Transverse colon (tissue), 4 donors: ENCODE data around the gene HNRNPF. TPM values are rescaled to one million over a fixed set of nuclear protein-coding genes. Genes with fewer than 3 reads are reported as not detected.

ENCODE experiments used
- DNase-seq: peaks from one replicate; pipeline ENCODE4 v3.0.0-alpha.2; 2019
- H3K27ac ChIP-seq, 4 donors: fragments of 200-600 bp; sonication (generic); 2 replicates each; pipeline ENCODE4 v1.5.1; 2016 to 2018; ENCODE audit warnings: inconsistent platforms in 4 of 4
- H3K27me3 ChIP-seq: fragments of 200-600 bp; sonication (generic); 2 replicates; pipeline ENCODE4 v1.5.1; 2017; ENCODE audit warnings: inconsistent platforms
- H3K36me3 ChIP-seq, 4 donors: fragments of 200-600 bp; sonication (generic); 2 replicates each; pipeline ENCODE4 v1.5.1; 2017 to 2019; ENCODE audit warnings: inconsistent platforms in 4 of 4
- H3K4me1 ChIP-seq, 4 donors: fragments of 200-600 bp; sonication (generic); 2 replicates each; pipeline ENCODE4 v1.5.1; 2017 to 2020; ENCODE audit warnings: inconsistent platforms in 4 of 4
- H3K4me3 ChIP-seq, 4 donors: fragments of 200-600 bp; sonication (generic); 1 replicate in 1 of 4; 2 replicates in 3 of 4; pipeline versions ENCODE4 v1.5.1 to v1.6.1; 2017 to 2019; ENCODE audit warnings: inconsistent platforms in 4 of 4
- H3K9me3 ChIP-seq, 2 donors: fragments of 200-600 bp; sonication (generic); 2 replicates each; pipeline ENCODE4 v1.5.1; 2017 to 2019; ENCODE audit warnings: inconsistent platforms in 2 of 2
- EP300 ChIP-seq: sonication (generic); formaldehyde crosslinking; IDR thresholded peaks from one replicate; pipeline ENCODE4 v1.6.1; 2017; ENCODE audit warnings: antibody characterized with exemption, low read depth
- POLR2A ChIP-seq: fragments of 450-650 bp; IDR thresholded peaks from one replicate; pipeline ENCODE4 v1.6.1; 2016; ENCODE audit warnings: antibody characterized with exemption, mild to moderate bottlenecking, moderate library complexity
- POLR2AphosphoS5 ChIP-seq, 3 donors: sonication (generic); formaldehyde crosslinking; IDR thresholded peaks; one replicate each; pipeline ENCODE4 v1.6.1; 2016; ENCODE audit warnings: antibody characterized with exemption in 3 of 3
- WGBS, 2 donors: methylation state at CpG; one replicate each; pipeline ENCODE4 v1.1.5; 2018; ENCODE audit warnings: low coverage in 1 of 2; 5-methylcytosine and 5-hydroxymethylcytosine counted together
- in situ Hi-C, 4 donors: fragments of 200-750 bp; cut with MboI; loops; one replicate each; pipeline versions ENCODE4 v1.15.0 to v1.15.1; 2017; ENCODE audit warnings: low sequenced_read_pairs in 3 of 4, low pct_ligation_motif_present in 1 of 4, low pct_unique_long_range_greater_than_20kb in 1 of 4
- intact Hi-C: fragments of 100-400 bp; cut with DNase I; formaldehyde crosslinking; loops from one replicate; pipeline ENCODE4 v1.15.1; 2023; ENCODE audit warnings: low total_unique reads
- total RNA-seq, 4 donors: library from RNA; depleted of rRNA; stranded (reverse); fragments of >200 nt; gene quantifications; one replicate each; pipeline ENCODE4 v1.1.0, GENCODE V29; 2016
- TF ChIP-seq, protein P1 (sequence below), 5 experiments: fragments of 200-600 bp in 3 of 5; fragments of 450-650 bp in 2 of 5; sonication (generic) in 3 of 5; IDR thresholded peaks; 1 replicate in 2 of 5; 2 replicates in 3 of 5; pipeline ENCODE4 v1.5.1; 2016 to 2017; ENCODE audit warnings: antibody characterized with exemption in 5 of 5, inconsistent platforms in 3 of 5, mild to moderate bottlenecking in 2 of 5, moderate library complexity in 1 of 5

Gene HNRNPF
- total RNA-seq, 4 donors from 2014 or later, result 127 to 171 (median 155) TPM

DNA sequence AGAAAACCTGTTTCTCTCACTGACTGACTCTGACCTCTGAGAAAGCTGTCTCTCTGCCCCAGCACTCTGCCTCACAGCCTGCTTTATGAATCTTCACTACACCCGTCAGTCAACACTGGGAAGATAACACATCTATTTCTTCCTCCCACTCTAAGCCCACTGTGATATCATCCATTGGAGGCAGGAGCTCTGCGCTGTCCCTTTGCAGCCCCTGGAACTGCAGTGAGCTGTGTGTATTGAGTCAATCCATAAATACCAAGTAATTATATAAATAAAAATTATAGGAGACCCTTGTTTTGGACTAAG lies 54.7 kb downstream of the HNRNPF start:
- no peak for DNase-seq
- WGBS, 2 donors, result 66 to 80% methylated on average over 1 to 2 of the region's 2 CpGs

DNA sequence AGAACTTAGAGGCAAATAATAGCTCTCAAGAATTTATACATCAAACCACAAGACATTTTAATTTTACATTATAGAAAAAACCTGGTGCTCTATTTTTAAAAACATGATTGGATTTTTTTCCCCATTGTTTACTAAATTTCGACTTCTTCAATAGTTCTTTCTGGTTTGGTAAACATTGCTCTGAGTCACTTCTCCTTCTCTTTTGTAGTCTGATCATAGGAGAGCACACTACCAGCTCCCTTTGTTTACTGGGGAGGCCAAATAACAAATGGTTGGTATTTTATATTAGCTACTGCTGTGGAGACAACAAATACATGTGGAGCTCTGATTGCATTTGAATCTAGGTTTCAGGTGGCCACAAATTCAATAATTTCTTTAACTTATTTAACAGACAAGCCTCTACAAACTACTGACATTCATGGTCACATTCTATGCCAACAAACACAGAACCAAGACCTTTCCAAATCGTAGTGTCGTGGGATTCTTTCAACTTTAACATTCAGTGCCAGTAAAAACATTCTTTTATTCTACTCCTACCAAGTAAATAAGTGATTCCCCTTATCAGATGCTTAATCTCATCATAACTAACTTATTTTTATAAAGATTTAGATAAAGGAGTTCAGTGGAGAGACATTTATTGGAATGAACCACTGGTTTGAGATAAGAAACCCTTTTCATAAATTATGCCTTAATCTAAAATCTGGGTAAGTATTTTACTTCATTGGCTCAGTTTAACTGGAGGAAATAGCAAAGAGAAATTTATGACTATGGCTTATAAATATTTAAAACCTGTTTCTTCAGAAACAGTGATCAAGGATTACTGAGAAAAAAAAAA lies 55.3 kb downstream of the HNRNPF start:
- peaks cover 6% of the 10 kb centered on the region for H3K27me3 ChIP-seq
- no peak for TF ChIP-seq POLR2AphosphoS5 (IDR thresholded peaks at IDR 0.05)
- no peak for TF ChIP-seq EP300
- TF ChIP-seq, protein P1, sequence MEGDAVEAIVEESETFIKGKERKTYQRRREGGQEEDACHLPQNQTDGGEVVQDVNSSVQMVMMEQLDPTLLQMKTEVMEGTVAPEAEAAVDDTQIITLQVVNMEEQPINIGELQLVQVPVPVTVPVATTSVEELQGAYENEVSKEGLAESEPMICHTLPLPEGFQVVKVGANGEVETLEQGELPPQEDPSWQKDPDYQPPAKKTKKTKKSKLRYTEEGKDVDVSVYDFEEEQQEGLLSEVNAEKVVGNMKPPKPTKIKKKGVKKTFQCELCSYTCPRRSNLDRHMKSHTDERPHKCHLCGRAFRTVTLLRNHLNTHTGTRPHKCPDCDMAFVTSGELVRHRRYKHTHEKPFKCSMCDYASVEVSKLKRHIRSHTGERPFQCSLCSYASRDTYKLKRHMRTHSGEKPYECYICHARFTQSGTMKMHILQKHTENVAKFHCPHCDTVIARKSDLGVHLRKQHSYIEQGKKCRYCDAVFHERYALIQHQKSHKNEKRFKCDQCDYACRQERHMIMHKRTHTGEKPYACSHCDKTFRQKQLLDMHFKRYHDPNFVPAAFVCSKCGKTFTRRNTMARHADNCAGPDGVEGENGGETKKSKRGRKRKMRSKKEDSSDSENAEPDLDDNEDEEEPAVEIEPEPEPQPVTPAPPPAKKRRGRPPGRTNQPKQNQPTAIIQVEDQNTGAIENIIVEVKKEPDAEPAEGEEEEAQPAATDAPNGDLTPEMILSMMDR (IDR thresholded peaks at IDR 0.05), result no peak
- TF ChIP-seq POLR2A, result no peak
- no peak overlapping the region for H3K4me3 ChIP-seq
- H3K27ac ChIP-seq, result no peak overlapping the region
- intact Hi-C loops, result no loop called here
- H3K9me3 ChIP-seq, result no peaks in the 10 kb centered on the region
- no peaks in the 10 kb centered on the region for H3K36me3 ChIP-seq
- no peak for DNase-seq
- peaks cover 0 to 15% (median 8%) of the 10 kb centered on the region in 4 donors for H3K4me1 ChIP-seq
- in situ Hi-C loops, result no loop called here
- WGBS, 2 donors, result 33 to 36% methylated on average over 3 of the region's 3 CpGs

More for the DNA sequence above, 54.7 kb downstream of the HNRNPF start:
- intact Hi-C loops, result no loop called here
- H3K9me3 ChIP-seq, result no peaks in the 10 kb centered on the region
- no peak overlapping the region for H3K27ac ChIP-seq
- peaks cover 0 to 15% (median 8%) of the 10 kb centered on the region in 4 donors for H3K4me1 ChIP-seq
- peaks cover 6% of the 10 kb centered on the region for H3K27me3 ChIP-seq
- in situ Hi-C loops, result no loop called here
- H3K36me3 ChIP-seq, result no peaks in the 10 kb centered on the region
- H3K4me3 ChIP-seq, result no peak overlapping the region
- TF ChIP-seq POLR2AphosphoS5 (IDR thresholded peaks at IDR 0.05) (no peak), POLR2A (no peak), EP300 (no peak)
- TF ChIP-seq, protein P1 (IDR thresholded peaks at IDR 0.05), result no peak

DNA sequence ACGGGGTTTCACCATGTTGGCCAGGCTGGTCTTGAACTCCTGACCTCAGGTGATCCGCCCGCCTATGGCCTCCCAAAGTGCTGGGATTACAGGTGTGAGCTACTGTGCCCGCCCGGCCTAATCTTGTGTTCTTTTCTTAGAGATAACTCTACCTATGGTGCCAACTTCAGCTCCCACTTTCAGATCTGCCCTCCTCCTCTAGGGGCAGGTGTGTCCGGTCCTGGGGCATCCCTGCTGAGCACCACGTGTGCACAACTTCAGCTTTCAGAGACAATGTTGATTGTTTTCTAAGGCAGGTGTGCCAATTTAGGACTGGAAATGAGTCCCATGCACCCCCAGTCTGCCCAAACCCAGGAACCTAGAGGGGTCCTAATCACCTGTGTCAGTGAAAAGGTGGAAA lies 56.0 kb downstream of the HNRNPF start:
- no peak for DNase-seq
- H3K4me3 ChIP-seq, result no peak overlapping the region
- in situ Hi-C loops (no loop called here), intact Hi-C loops (no loop called here)
- H3K27me3 ChIP-seq, result peaks cover 6% of the 10 kb centered on the region
- no peaks in the 10 kb centered on the region for H3K9me3 ChIP-seq
- TF ChIP-seq, protein P1 (IDR thresholded peaks at IDR 0.05), result no peak
- no peak for TF ChIP-seq EP300
- TF ChIP-seq POLR2AphosphoS5 (IDR thresholded peaks at IDR 0.05), result no peak
- TF ChIP-seq POLR2A, result no peak
- H3K27ac ChIP-seq, result no peak overlapping the region
- 0 to 54% methylated on average over 1 to 7 of the region's 7 CpGs for WGBS, 2 donors
- peaks cover 0 to 15% (median 10%) of the 10 kb centered on the region in 4 donors for H3K4me1 ChIP-seq
- no peaks in the 10 kb centered on the region for H3K36me3 ChIP-seq

DNA sequence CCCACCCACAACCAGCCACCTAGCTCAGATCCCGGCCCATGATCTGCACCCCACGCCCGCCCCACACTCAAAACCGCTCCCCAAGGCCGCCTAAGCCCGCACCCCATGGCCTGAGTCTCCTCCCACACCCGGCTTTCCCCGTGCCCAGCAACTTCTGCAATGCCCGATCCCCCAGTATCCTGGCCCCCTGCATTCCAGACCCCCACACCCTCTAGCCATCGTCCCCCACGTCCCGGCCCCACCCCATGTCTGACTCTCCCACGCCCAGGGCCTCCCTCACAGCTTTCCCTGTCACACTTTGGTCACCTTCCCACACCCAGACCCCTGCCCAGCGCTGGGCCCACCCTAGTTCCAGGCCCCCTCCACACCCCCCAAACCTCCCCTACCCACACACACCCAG lies 57.7 kb downstream of the HNRNPF start:
- TF ChIP-seq POLR2A, result no peak
- TF ChIP-seq EP300, result no peak
- no peak for TF ChIP-seq POLR2AphosphoS5 (IDR thresholded peaks at IDR 0.05)
- TF ChIP-seq, protein P1 (IDR thresholded peaks at IDR 0.05), result no peak
- WGBS, 2 donors, result 48% methylated on average over 13 of the region's 14 CpGs; no CpG with 5 or more reads in 1 of the 2 donors
- in situ Hi-C loops (no loop called here), intact Hi-C loops (no loop called here)
- no peak for DNase-seq
- peaks cover 6% of the 10 kb centered on the region for H3K27me3 ChIP-seq
- peaks cover 0 to 13% (median 7%) of the 10 kb centered on the region in 4 donors for H3K4me1 ChIP-seq
- H3K4me3 ChIP-seq, result no peak overlapping the region
- no peak overlapping the region for H3K27ac ChIP-seq
- no peaks in the 10 kb centered on the region for H3K36me3 ChIP-seq
- no peaks in the 10 kb centered on the region for H3K9me3 ChIP-seq
